ENCODE data around the gene HAVCR1. TPM values are rescaled to one million over a fixed set of nuclear protein-coding genes. Genes with fewer than 3 reads are reported as not detected.
"Not testable (repeated sequence)": the region's sequence is repeated elsewhere in the genome, so short reads cannot be mapped to it uniquely, and the experiment has no call there.

The HAVCR1 gene
- polyA plus RNA-seq, 4 donors = 0.10 to 1.4 TPM; not detected in 2

GRCh38 chr5:157057459-157058370 lies 1.2 kb downstream of the HAVCR1 start:
- H3K36me3 ChIP-seq (ENCODE audit: control insufficient read depth in 3 of 3, insufficient read depth in 2 of 3, low read depth in 1 of 3, low read length in 3 of 3) = no peaks in the 10 kb centered on the region
- H3K27ac ChIP-seq (ENCODE audit: low read depth in 1 of 3, low read length in 2 of 3) = no peak overlapping the region
- no peak for FAIRE-seq
- H3K9me3 ChIP-seq (ENCODE audit: control insufficient read depth in 2 of 2, insufficient read depth in 1 of 2, low read depth in 1 of 2, low read length in 1 of 2) = no peaks in the 10 kb centered on the region
- DNase-seq = no peak
- H3K27me3 ChIP-seq (ENCODE audit: control insufficient read depth in 3 of 3, insufficient read depth in 3 of 3, low read length in 3 of 3) = no peaks in the 10 kb centered on the region
- peaks cover 0 to 6% (median 0%) of the 10 kb centered on the region in 3 donors for H3K4me1 ChIP-seq (ENCODE audit: control insufficient read depth in 3 of 3, insufficient read depth in 2 of 3, low read depth in 1 of 3, low read length in 2 of 3)
- H3K4me3 ChIP-seq (ENCODE audit: low read depth in 1 of 3, low read length in 3 of 3) = no peak overlapping the region
- 88 to 89% (median 89%) methylated on average over 11 of the region's 11 CpGs for WGBS, 3 donors

- not testable (repeated sequence) for H3K4me1 ChIP-seq (ENCODE audit: control insufficient read depth in 3 of 3, insufficient read depth in 2 of 3, low read depth in 1 of 3, low read length in 2 of 3); H3K36me3 ChIP-seq (ENCODE audit: control insufficient read depth in 3 of 3, insufficient read depth in 2 of 3, low read depth in 1 of 3, low read length in 3 of 3); H3K27ac ChIP-seq (ENCODE audit: low read depth in 1 of 3, low read length in 2 of 3); DNase-seq; H3K27me3 ChIP-seq (ENCODE audit: control insufficient read depth in 3 of 3, insufficient read depth in 3 of 3, low read length in 3 of 3); H3K4me3 ChIP-seq (ENCODE audit: low read depth in 1 of 3, low read length in 3 of 3); H3K9me3 ChIP-seq (ENCODE audit: control insufficient read depth in 2 of 2, insufficient read depth in 1 of 2, low read depth in 1 of 2, low read length in 1 of 2); FAIRE-seq
- 64 to 84% (median 72%) methylated on average over 6 of the region's 6 CpGs for WGBS, 3 donors
These were observed 2.1 kb downstream of the HAVCR1 start for GRCh38 chr5:157056848-157057247.

GRCh38 chr5:157051604-157052245 lies 7.2 kb downstream of the HAVCR1 start:
- peak in 1 of 2 donors; percentile 18 for DNase-seq
- Histone ChIP-seq H3K9me3 (ENCODE audit: control insufficient read depth in 2 of 2, insufficient read depth in 1 of 2, low read depth in 1 of 2, low read length in 1 of 2) (no peaks in the 10 kb centered on the region), H3K27ac (ENCODE audit: low read depth in 1 of 3, low read length in 2 of 3) (no peak overlapping the region), H3K4me1 (ENCODE audit: control insufficient read depth in 3 of 3, insufficient read depth in 2 of 3, low read depth in 1 of 3, low read length in 2 of 3) (peaks cover 0 to 4% (median 0%) of the 10 kb centered on the region in 3 donors), H3K36me3 (ENCODE audit: control insufficient read depth in 3 of 3, insufficient read depth in 2 of 3, low read depth in 1 of 3, low read length in 3 of 3) (no peaks in the 10 kb centered on the region), H3K4me3 (ENCODE audit: low read depth in 1 of 3, low read length in 3 of 3) (no peak overlapping the region), H3K27me3 (ENCODE audit: control insufficient read depth in 3 of 3, insufficient read depth in 3 of 3, low read length in 3 of 3) (no peaks in the 10 kb centered on the region)
- WGBS, 3 donors = 49 to 61% (median 58%) methylated on average over 7 of the region's 7 CpGs
- FAIRE-seq = no peak

GRCh38 chr5:157050050-157050449 lies 8.9 kb downstream of the HAVCR1 start:
- no peak overlapping the region for H3K4me3 ChIP-seq (ENCODE audit: low read depth in 1 of 3, low read length in 3 of 3)
- H3K36me3 ChIP-seq (ENCODE audit: control insufficient read depth in 3 of 3, insufficient read depth in 2 of 3, low read depth in 1 of 3, low read length in 3 of 3) = no peaks in the 10 kb centered on the region
- peaks cover 0 to 2% of the 10 kb centered on the region in 2 donors for H3K9me3 ChIP-seq (ENCODE audit: control insufficient read depth in 2 of 2, insufficient read depth in 1 of 2, low read depth in 1 of 2, low read length in 1 of 2)
- no peak overlapping the region for H3K27ac ChIP-seq (ENCODE audit: low read depth in 1 of 3, low read length in 2 of 3)
- FAIRE-seq (no peak), DNase-seq (peak in 1 of 2 donors; percentile 1)
- no peaks in the 10 kb centered on the region for H3K27me3 ChIP-seq (ENCODE audit: control insufficient read depth in 3 of 3, insufficient read depth in 3 of 3, low read length in 3 of 3)
- 69 to 77% (median 70%) methylated on average over 5 of the region's 5 CpGs for WGBS, 3 donors
- peaks cover 0 to 16% (median 0%) of the 10 kb centered on the region in 3 donors for H3K4me1 ChIP-seq (ENCODE audit: control insufficient read depth in 3 of 3, insufficient read depth in 2 of 3, low read depth in 1 of 3, low read length in 2 of 3)

- DNase-seq (no peak), FAIRE-seq (no peak)
- peaks cover 0 to 2% of the 10 kb centered on the region in 2 donors for H3K9me3 ChIP-seq (ENCODE audit: control insufficient read depth in 2 of 2, insufficient read depth in 1 of 2, low read depth in 1 of 2, low read length in 1 of 2)
- WGBS, 3 donors = 25 to 69% (median 59%) methylated on average over 1 of the region's 1 CpG
- H3K27ac ChIP-seq (ENCODE audit: low read depth in 1 of 3, low read length in 2 of 3) = no peak overlapping the region
- H3K4me3 ChIP-seq (ENCODE audit: low read depth in 1 of 3, low read length in 3 of 3) = no peak overlapping the region
- H3K27me3 ChIP-seq (ENCODE audit: control insufficient read depth in 3 of 3, insufficient read depth in 3 of 3, low read length in 3 of 3) = no peaks in the 10 kb centered on the region
- no peaks in the 10 kb centered on the region for H3K36me3 ChIP-seq (ENCODE audit: control insufficient read depth in 3 of 3, insufficient read depth in 2 of 3, low read depth in 1 of 3, low read length in 3 of 3)
- H3K4me1 ChIP-seq (ENCODE audit: control insufficient read depth in 3 of 3, insufficient read depth in 2 of 3, low read depth in 1 of 3, low read length in 2 of 3) = peaks cover 0 to 16% (median 0%) of the 10 kb centered on the region in 3 donors
These were observed 9.3 kb downstream of the HAVCR1 start for GRCh38 chr5:157049605-157050004.

GRCh38 chr5:157047898-157048297 lies 11.0 kb downstream of the HAVCR1 start:
- no peak for FAIRE-seq
- 83 to 90% (median 85%) methylated on average over 5 of the region's 5 CpGs for WGBS, 3 donors

GRCh38 chr5:157047016-157047415 lies 11.9 kb downstream of the HAVCR1 start:
- not testable (repeated sequence) for FAIRE-seq; H3K27ac ChIP-seq (ENCODE audit: low read depth in 1 of 3, low read length in 2 of 3); H3K9me3 ChIP-seq (ENCODE audit: control insufficient read depth in 2 of 2, insufficient read depth in 1 of 2, low read depth in 1 of 2, low read length in 1 of 2); H3K27me3 ChIP-seq (ENCODE audit: control insufficient read depth in 3 of 3, insufficient read depth in 3 of 3, low read length in 3 of 3); H3K36me3 ChIP-seq (ENCODE audit: control insufficient read depth in 3 of 3, insufficient read depth in 2 of 3, low read depth in 1 of 3, low read length in 3 of 3); H3K4me3 ChIP-seq (ENCODE audit: low read depth in 1 of 3, low read length in 3 of 3)
- WGBS, 3 donors = 71 to 87% (median 77%) methylated on average over 4 of the region's 4 CpGs
- H3K4me1 ChIP-seq (ENCODE audit: control insufficient read depth in 3 of 3, insufficient read depth in 2 of 3, low read depth in 1 of 3, low read length in 2 of 3) = peaks cover 0 to 16% (median 0%) of the 10 kb centered on the region in 3 donors
- DNase-seq = peak in 1 of 2 donors; percentile 66

More at GRCh38 chr5:157047898-157048297, 11.0 kb downstream of the HAVCR1 start:
- Histone ChIP-seq H3K27ac (ENCODE audit: low read depth in 1 of 3, low read length in 2 of 3) (no peak overlapping the region), H3K27me3 (ENCODE audit: control insufficient read depth in 3 of 3, insufficient read depth in 3 of 3, low read length in 3 of 3) (no peaks in the 10 kb centered on the region), H3K36me3 (ENCODE audit: control insufficient read depth in 3 of 3, insufficient read depth in 2 of 3, low read depth in 1 of 3, low read length in 3 of 3) (no peaks in the 10 kb centered on the region), H3K9me3 (ENCODE audit: control insufficient read depth in 2 of 2, insufficient read depth in 1 of 2, low read depth in 1 of 2, low read length in 1 of 2) (peaks cover 0 to 2% of the 10 kb centered on the region in 2 donors), H3K4me3 (ENCODE audit: low read depth in 1 of 3, low read length in 3 of 3) (no peak overlapping the region), H3K4me1 (ENCODE audit: control insufficient read depth in 3 of 3, insufficient read depth in 2 of 3, low read depth in 1 of 3, low read length in 2 of 3) (peaks cover 0 to 16% (median 0%) of the 10 kb centered on the region in 3 donors)
- no peak for DNase-seq

GRCh38 chr5:157046041-157046440 lies 12.9 kb downstream of the HAVCR1 start:
- peaks cover 0 to 2% of the 10 kb centered on the region in 2 donors for H3K9me3 ChIP-seq (ENCODE audit: control insufficient read depth in 2 of 2, insufficient read depth in 1 of 2, low read depth in 1 of 2, low read length in 1 of 2)
- peaks cover 0 to 16% (median 0%) of the 10 kb centered on the region in 3 donors for H3K4me1 ChIP-seq (ENCODE audit: control insufficient read depth in 3 of 3, insufficient read depth in 2 of 3, low read depth in 1 of 3, low read length in 2 of 3)
- DNase-seq (peak in 1 of 2 donors; percentile 62), FAIRE-seq (no peak)
- no peak overlapping the region for H3K4me3 ChIP-seq (ENCODE audit: low read depth in 1 of 3, low read length in 3 of 3)
- no peaks in the 10 kb centered on the region for H3K27me3 ChIP-seq (ENCODE audit: control insufficient read depth in 3 of 3, insufficient read depth in 3 of 3, low read length in 3 of 3)
- no peaks in the 10 kb centered on the region for H3K36me3 ChIP-seq (ENCODE audit: control insufficient read depth in 3 of 3, insufficient read depth in 2 of 3, low read depth in 1 of 3, low read length in 3 of 3)
- H3K27ac ChIP-seq (ENCODE audit: low read depth in 1 of 3, low read length in 2 of 3) = no peak overlapping the region
- 62 to 78% (median 74%) methylated on average over 3 of the region's 3 CpGs for WGBS, 3 donors

All from small intestine (tissue), 7 donors.